AG04449 (cell line): Measurements from ENCODE around the gene AVP.

Experiments used
- CTCF ChIA-PET: fragments of 350-600 bp; formaldehyde crosslinking; extraction: SDS; loops from one replicate; lab custom pipeline; 2021; ENCODE audit warnings: antibody characterized with exemption; lab: Yijun Ruan, JAX
- POLR2A ChIA-PET: fragments of 400-600, 350-600 bp; formaldehyde crosslinking; extraction: SDS; loops from one replicate; lab custom pipeline; 2020; ENCODE audit warnings: antibody characterized with exemption, inconsistent platforms; lab: Yijun Ruan, JAX
- DNase-seq: peaks from one replicate; pipeline ENCODE4 v3.0.0-alpha.2; 2010; ENCODE audit warnings: low read depth, low spot score
- H3K4me3 ChIP-seq: 2 replicates; pipeline ENCODE4 v1.5.1; 2011; ENCODE audit warnings: low read depth, mild to moderate bottlenecking, control low read depth, low read length
- TF ChIP-seq, protein P1 (sequence below): IDR thresholded peaks from one replicate; pipeline ENCODE4 v1.5.1; 2011; ENCODE audit warnings: mild to moderate bottlenecking, moderate library complexity, low read length, control low read depth, inconsistent platforms; ENCODE audit not compliant: insufficient read depth; ENCODE audit errors: missing control alignments

Gene AVP

DNA sequence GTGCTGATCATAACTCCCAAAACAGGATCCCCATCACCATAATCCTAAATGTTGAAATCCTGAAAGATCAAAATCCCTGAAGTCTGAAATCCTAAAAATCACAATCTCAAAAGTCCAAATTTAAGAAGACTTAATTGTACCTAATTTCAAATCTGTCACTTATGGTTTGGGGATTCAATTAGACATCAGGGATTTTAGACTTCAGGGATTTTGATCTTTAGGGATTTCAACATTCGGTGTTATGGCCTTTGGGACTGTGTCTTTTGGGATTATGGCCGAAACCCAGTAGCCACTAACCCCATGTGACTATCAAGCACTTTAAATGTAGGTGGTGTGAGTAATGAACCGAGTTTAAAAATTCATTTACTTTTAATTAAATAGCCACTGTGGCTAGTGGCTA is 21.7 kb upstream of the AVP start:
- no peak overlapping the region for H3K4me3 ChIP-seq
- DNase-seq: no peak
- TF ChIP-seq, protein P1, sequence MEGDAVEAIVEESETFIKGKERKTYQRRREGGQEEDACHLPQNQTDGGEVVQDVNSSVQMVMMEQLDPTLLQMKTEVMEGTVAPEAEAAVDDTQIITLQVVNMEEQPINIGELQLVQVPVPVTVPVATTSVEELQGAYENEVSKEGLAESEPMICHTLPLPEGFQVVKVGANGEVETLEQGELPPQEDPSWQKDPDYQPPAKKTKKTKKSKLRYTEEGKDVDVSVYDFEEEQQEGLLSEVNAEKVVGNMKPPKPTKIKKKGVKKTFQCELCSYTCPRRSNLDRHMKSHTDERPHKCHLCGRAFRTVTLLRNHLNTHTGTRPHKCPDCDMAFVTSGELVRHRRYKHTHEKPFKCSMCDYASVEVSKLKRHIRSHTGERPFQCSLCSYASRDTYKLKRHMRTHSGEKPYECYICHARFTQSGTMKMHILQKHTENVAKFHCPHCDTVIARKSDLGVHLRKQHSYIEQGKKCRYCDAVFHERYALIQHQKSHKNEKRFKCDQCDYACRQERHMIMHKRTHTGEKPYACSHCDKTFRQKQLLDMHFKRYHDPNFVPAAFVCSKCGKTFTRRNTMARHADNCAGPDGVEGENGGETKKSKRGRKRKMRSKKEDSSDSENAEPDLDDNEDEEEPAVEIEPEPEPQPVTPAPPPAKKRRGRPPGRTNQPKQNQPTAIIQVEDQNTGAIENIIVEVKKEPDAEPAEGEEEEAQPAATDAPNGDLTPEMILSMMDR: no peak
- ChIA-PET POLR2A (no interaction called here), CTCF (interaction anchor here (1.0 to 3.2 kb wide), 4 partner anchors 8 to 52 kb away, joined by 3 to 16 read pairs (median 4); no protein-coding TSS in a partner anchor)

DNA sequence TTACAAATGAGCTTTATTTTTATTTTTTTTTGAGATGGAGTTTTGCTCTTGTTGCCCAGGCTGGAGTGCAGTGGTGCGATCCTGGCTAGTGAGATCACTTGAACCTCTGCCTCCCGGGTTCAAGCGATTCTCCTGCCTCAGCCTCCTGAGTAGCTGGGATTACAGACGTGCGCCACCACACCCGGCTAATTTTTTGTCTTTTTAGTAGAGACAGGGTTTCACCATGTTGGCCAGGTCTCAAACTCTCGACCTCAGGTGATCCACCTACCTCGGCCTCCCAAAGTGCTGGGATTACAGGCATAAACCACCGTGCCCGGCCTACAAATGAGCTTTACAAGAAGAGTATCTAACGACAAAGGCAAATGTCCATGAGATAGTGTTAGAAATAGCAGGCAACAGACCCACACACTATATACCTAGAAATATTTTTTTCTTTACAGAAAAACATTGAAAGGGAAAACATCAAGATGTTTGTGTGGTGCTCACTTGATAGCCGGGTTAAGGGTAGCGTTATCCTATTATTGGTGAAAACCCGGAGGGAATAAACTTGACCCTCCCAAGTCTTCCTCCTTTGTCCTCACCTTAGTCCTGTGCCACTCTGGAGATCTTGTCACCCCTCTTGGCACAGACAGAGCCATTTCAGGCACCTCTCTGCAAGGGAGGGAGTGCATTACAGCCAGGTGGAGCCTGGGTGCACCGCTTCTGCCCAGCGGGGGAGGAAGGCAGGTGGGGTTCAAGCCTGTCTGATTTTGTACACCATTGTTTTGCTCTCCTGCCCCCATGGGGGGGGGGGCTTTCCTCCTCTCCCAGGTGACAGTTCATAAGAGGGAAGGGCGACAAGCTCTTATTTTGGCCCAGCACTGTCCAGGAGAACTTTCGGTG is 21.0 kb upstream of the AVP start:
- TF ChIP-seq, protein P1: no peak
- no peak overlapping the region for H3K4me3 ChIP-seq
- ChIA-PET CTCF (interaction anchor here (1.0 to 3.2 kb wide), 3 partner anchors 9 to 52 kb away, joined by 3 to 16 read pairs (median 6); no protein-coding TSS in a partner anchor), POLR2A (no interaction called here)
- DNase-seq: no peak

DNA sequence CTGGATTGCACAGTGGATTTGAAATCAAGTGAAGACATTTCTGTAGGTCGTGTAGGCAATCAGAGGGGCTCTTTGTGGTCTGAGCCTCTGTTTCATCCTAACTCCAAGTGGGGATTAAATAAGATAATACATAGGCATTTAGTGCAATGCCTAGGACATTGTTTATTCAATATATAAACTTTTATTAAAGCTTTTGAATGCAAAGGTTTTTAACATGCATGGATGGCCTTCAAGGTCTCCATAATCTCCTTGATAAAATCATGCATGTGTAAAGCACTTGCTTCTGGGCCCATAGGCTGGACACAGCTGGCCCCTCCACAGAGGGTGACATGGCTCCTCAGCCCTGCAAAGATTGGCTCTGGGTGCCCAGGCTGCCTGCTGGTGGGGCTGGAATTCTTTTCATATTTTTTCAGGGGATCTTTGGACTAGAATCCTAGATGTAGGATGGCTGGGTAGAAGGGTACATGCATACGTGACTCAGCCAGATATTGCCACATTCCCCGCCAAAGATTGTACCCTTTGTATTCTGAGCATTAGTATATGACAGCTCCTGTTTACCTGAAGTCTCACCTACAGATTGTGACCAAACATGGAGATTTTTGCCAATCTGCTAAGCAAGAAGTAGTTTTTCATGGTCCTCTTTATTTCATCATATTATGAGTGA is 19.0 kb upstream of the AVP start:
- ChIA-PET POLR2A (no interaction called here), CTCF (interaction anchor here (0.9 to 4.2 kb wide), 5 partner anchors 10 to 50 kb away, joined by 3 to 16 read pairs (median 6); no protein-coding TSS in a partner anchor)
- DNase-seq: no peak
- TF ChIP-seq, protein P1: no peak
- H3K4me3 ChIP-seq: no peak overlapping the region

DNA sequence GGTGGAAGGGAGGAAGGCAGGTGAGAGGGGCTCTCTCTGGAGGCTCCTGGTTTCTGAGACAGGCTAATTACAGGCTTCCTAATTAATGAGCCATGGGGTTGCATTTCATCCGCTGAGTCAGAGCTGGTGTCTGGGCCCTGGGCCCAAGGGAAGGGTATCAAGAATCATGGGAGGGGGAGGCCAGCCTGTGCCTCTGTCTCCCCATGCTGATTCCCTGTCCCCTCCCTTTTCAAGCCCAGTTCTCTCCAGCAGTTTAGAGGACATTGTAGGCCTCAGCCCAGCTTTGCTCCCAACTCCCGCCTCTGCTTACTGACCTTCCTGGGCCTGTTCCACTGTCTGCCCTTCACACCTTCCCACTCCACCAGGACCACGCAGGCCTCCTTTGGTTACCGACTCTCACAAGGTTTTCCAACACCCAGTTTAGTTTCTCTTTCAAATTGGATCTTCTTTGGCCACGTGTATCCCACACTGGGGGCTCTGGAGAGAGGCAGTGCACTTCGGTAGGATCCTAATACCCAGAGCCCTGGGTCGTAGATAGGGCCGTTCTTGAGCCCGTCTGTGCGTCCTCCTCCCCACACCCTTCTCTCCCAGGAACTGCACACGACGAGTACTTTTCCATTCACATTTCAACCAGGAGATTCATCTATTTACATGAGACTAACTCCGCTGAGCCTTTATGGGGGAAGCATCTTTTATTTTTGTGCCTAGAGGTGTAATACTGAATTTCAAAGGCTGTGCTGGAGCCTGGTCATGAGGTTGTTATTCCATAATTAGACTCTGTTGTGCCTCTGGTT is 18.2 kb upstream of the AVP start:
- ChIA-PET CTCF (interaction anchor here (2.9 to 4.2 kb wide), 2 partner anchors 11 to 14 kb away, joined by 15 to 17 read pairs; no protein-coding TSS in a partner anchor), POLR2A (no interaction called here)
- TF ChIP-seq, protein P1: no peak
- no peak for DNase-seq
- H3K4me3 ChIP-seq: no peak overlapping the region

DNA sequence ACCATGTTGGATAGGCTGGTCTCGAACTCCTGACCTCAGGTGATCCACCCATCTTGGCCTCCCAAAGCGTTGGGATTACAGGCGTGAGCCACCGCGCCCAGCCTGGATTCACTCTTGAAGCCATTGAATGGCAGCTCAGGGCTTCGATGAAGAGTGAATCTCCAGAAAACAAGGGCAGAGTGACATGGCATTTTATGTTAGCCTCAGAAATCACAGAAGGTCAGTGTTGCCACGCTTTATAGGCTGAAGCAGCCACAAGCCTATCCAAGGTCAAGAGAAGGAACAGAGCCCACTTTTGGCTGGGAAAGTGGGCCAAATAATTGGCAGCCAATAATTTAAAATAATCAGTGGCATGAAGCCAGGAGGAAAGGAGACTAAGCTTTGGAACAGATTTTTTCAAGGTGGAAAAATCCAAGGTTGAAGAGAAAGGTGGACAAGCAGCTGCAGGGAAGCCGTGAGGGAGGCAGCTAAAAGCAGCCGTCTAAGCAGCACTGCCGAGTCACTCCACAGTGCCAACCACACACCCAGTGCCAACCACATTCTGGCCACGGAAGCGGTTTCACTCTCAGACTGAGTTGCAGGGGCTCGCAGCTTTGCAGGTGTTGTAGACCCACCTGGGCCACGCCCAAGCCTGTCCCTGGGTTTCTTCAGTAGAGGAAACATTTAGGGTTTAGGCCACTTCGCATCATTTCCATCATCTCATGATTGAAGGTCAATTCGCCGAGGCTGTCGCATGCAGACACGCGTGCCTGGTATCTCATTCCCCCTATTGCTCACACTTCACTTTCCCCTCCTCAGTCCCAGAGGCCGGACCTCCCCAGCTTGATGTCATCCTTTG is 17.4 kb upstream of the AVP start:
- TF ChIP-seq, protein P1: no peak
- ChIA-PET CTCF (interaction anchor here (2.9 to 4.2 kb wide), 2 partner anchors 11 to 15 kb away, joined by 15 to 17 read pairs; no protein-coding TSS in a partner anchor), POLR2A (no interaction called here)
- no peak for DNase-seq
- no peak overlapping the region for H3K4me3 ChIP-seq
